Endothelial cell of umbilical vein (primary cell): ENCODE measurements around the gene DSG3. TPM values are rescaled to one million over a fixed set of nuclear protein-coding genes. Genes with fewer than 3 reads are reported as not detected.

Source experiments
- BruUV-seq: library from RNA; stranded (reverse); fragments of 400-500 nt; replicated peaks from 2 replicates; lab custom pipeline; 2021; lab: Mats Ljungman, UMichigan
- CTCF ChIA-PET: fragments of 300-600, 350-600 bp; sonication (Branson Sonifier 250); formaldehyde crosslinking; loops from one replicate; lab custom pipeline; 2021; ENCODE audit warnings: antibody characterized with exemption, inconsistent platforms; lab: Charles Lee
- POLR2A ChIA-PET: fragments of 300-600, 350-600 bp; sonication (Branson Sonifier 250); formaldehyde crosslinking; loops from one replicate; lab custom pipeline; 2021; ENCODE audit warnings: antibody characterized with exemption, inconsistent platforms; lab: Charles Lee
- DNase-seq: peaks from one replicate; pipeline ENCODE4 v3.0.0-alpha.2; 2011; ENCODE audit warnings: low read depth, low spot score
- FAIRE-seq: peaks from 2 replicates; lab custom pipeline; 2011; peaks lifted over from hg19 to GRCh38; lab: Jason Lieb, UNC
- H2AFZ ChIP-seq: 2 replicates; pipeline ENCODE4 v1.6.0; 2012; ENCODE audit warnings: low read depth, low read length, control low read depth, inconsistent platforms
- H3K27ac ChIP-seq: 2 replicates; pipeline ENCODE4 v1.5.1; 2011; ENCODE audit warnings: low read depth, mild to moderate bottlenecking, control low read depth, low read length, moderate library complexity; ENCODE audit not compliant: insufficient read depth
- H3K27me3 ChIP-seq, 2 experiments: 2 replicates each; pipeline versions ENCODE4 v1.6.0 to v1.6.1; 2011; ENCODE audit warnings: low read length in 2 of 2, mixed read lengths in 1 of 2; ENCODE audit not compliant: control insufficient read depth in 2 of 2, insufficient read depth in 2 of 2
- H3K36me3 ChIP-seq, 2 experiments: 2 replicates in 1 of 2; 3 replicates in 1 of 2; pipeline ENCODE4 v1.5.1; 2011; ENCODE audit warnings: low read length in 2 of 2, mild to moderate bottlenecking in 1 of 2, moderate library complexity in 1 of 2; ENCODE audit not compliant: control insufficient read depth in 2 of 2, insufficient read depth in 2 of 2; ENCODE audit errors: extremely low read depth in 1 of 2
- H3K4me1 ChIP-seq: 3 replicates; pipeline ENCODE4 v1.5.1; 2011; ENCODE audit warnings: mild to moderate bottlenecking, low read length; ENCODE audit not compliant: control insufficient read depth, insufficient read depth; ENCODE audit errors: extremely low read depth
- H3K4me2 ChIP-seq: 2 replicates; pipeline ENCODE4 v1.6.1; 2011; ENCODE audit warnings: low read length, control low read depth, mixed read lengths; ENCODE audit not compliant: insufficient read depth
- H3K4me3 ChIP-seq, 3 experiments: fragments of 200-600 bp in 1 of 3; sonication (generic), shearing (Covaris generic) in 1 of 3; replicated peaks in 1 of 3; 2 replicates each; pipeline ENCODE4 v1.5.1; 2011 to 2016; ENCODE audit warnings: control low read depth in 3 of 3, low read length in 3 of 3, mild to moderate bottlenecking in 2 of 3, inconsistent platforms in 1 of 3, low read depth in 1 of 3, moderate library complexity in 1 of 3; ENCODE audit not compliant: insufficient read depth in 1 of 3
- H3K79me2 ChIP-seq: 2 replicates; pipeline ENCODE4 v1.6.0; 2012; ENCODE audit warnings: low read length, inconsistent platforms; ENCODE audit not compliant: control insufficient read depth, insufficient read depth
- H3K9ac ChIP-seq: replicated peaks from 2 replicates; pipeline ENCODE3; 2011; ENCODE audit warnings: low read length, control low read depth; ENCODE audit not compliant: insufficient read depth; ENCODE audit errors: extremely low read depth
- H3K9me1 ChIP-seq: replicated peaks from 3 replicates; pipeline ENCODE4 v1.6.0; 2011; ENCODE audit warnings: mild to moderate bottlenecking, low read length; ENCODE audit not compliant: control insufficient read depth, insufficient read depth; ENCODE audit errors: extremely low read depth
- H3K9me3 ChIP-seq: replicated peaks from 2 replicates; pipeline ENCODE4 v1.5.1; 2012; ENCODE audit warnings: low read length, inconsistent platforms; ENCODE audit not compliant: control insufficient read depth, insufficient read depth
- H4K20me1 ChIP-seq: replicated peaks from 2 replicates; pipeline ENCODE3; 2011; ENCODE audit warnings: mild to moderate bottlenecking, low read length; ENCODE audit not compliant: control insufficient read depth, insufficient read depth; ENCODE audit errors: extremely low read depth
- EZH2 ChIP-seq: IDR thresholded peaks from 2 replicates; pipeline ENCODE4 v1.6.1; 2012; ENCODE audit warnings: borderline replicate concordance, low read depth, mild to moderate bottlenecking, moderate library complexity, low read length, inconsistent platforms; ENCODE audit not compliant: severe bottlenecking
- FOS ChIP-seq: IDR thresholded peaks from 2 replicates; pipeline ENCODE4 v1.6.1; 2011; ENCODE audit warnings: mild to moderate bottlenecking, low read length, moderate library complexity, borderline replicate concordance; ENCODE audit not compliant: insufficient read depth
- GATA2 ChIP-seq: IDR thresholded peaks from 2 replicates; pipeline ENCODE4 v1.7.0; 2011; ENCODE audit warnings: low read depth, mild to moderate bottlenecking, moderate library complexity, mixed read lengths, low read length; ENCODE audit not compliant: insufficient read length, insufficient read depth
- JUN ChIP-seq: IDR thresholded peaks from 2 replicates; pipeline ENCODE4 v1.6.1; 2011; ENCODE audit warnings: borderline replicate concordance, low read depth; ENCODE audit not compliant: insufficient read length, insufficient read depth
- POLR2AphosphoS5 ChIP-seq: IDR thresholded peaks from 2 replicates; pipeline ENCODE4 v1.6.1; 2012; ENCODE audit warnings: low read depth, mild to moderate bottlenecking, control low read depth, low read length, moderate library complexity; ENCODE audit not compliant: insufficient read depth
- dilution Hi-C: fragments of 300-500 bp; cut with MboI; formaldehyde crosslinking; loops from one replicate; pipeline ENCODE4 v1.15.0; 2019; ENCODE audit warnings: low sequenced_read_pairs; ENCODE audit not compliant: extremely low pct_ligation_motif_present
- intact Hi-C: fragments of 100-400 bp; cut with micrococcal nuclease; formaldehyde crosslinking; loops from one replicate; pipeline ENCODE4 v1.10.0; 2022
- polyA plus RNA-seq, 4 experiments: library from polyadenylated mRNA; depleted of rRNA in 3 of 4; stranded (reverse) in 3 of 4; unstranded in 1 of 4; fragments of >200 nt; gene quantifications; 2 replicates each; pipeline versions ENCODE4 v1.2.1 to v1.2.3, GENCODE V29; 2011 to 2012; ENCODE audit warnings: missing spikeins in 1 of 4
- total RNA-seq: library from RNA; stranded (reverse); gene quantifications from 2 replicates; pipeline ENCODE4 v1.2.3, GENCODE V29; 2021
- TF ChIP-seq, protein P1 (sequence below): IDR thresholded peaks from 2 replicates; pipeline ENCODE4 v1.6.1; 2011; ENCODE audit not compliant: insufficient read depth, insufficient read length
- TF ChIP-seq, protein P2 (sequence below), 2 donors: IDR thresholded peaks; 1 replicate in 1 of 2; 2 replicates in 1 of 2; pipeline ENCODE4 v1.5.1; 2011; ENCODE audit warnings: low read length in 2 of 2, mild to moderate bottlenecking in 2 of 2, moderate library complexity in 2 of 2, control low read depth in 1 of 2, inconsistent platforms in 1 of 2, low read depth in 1 of 2; ENCODE audit not compliant: insufficient read depth in 1 of 2; ENCODE audit errors: extremely low read depth in 1 of 2

DSG3 gene
- total and polyA plus RNA-seq, 2 donors (not counting 3 experiments of a cell fraction or from before 2014, with no cell fraction given), result 0.07 TPM; not detected in 1

DNA sequence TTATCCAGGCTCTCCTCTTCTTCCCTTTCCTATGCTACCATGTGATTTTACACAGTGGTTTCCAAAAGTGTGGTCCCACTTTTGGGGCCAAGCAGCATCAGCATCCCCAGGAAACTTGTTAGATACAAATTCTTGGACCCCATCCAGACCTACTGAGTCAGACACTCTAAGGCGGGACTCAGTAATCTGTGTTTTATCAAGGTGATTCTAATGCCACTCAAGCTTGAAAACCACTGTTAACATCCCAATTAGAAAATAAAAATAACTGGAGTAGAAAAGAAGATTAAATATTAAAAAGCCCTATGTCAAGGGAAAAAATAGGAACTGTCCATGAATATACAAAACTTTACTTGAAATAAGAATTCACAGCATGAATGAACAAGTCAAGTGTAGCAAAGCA is 61.2 kb downstream of the DSG3 start:
- Histone ChIP-seq H3K4me1 (no peaks in the 10 kb centered on the region), H4K20me1 (no peaks in the 10 kb centered on the region), H3K9me3 (no peaks in the 10 kb centered on the region), H3K27ac (no peak overlapping the region), H3K36me3 (no peaks in the 10 kb centered on the region), H3K27me3 (no peaks in the 10 kb centered on the region), H2AFZ (no peak overlapping the region), H3K4me2 (no peak overlapping the region), H3K79me2 (no peaks in the 10 kb centered on the region), H3K9me1 (no peaks in the 10 kb centered on the region), H3K4me3 (no peak overlapping the region), H3K9ac (no peak overlapping the region)
- dilution Hi-C loops (no loop called here), intact Hi-C loops (no loop called here)
- no TSS peak for BruUV-seq
- TF ChIP-seq POLR2AphosphoS5 (no peak), EZH2 (no peak), FOS (no peak), GATA2 (no peak), JUN (no peak)
- TF ChIP-seq, protein P1, sequence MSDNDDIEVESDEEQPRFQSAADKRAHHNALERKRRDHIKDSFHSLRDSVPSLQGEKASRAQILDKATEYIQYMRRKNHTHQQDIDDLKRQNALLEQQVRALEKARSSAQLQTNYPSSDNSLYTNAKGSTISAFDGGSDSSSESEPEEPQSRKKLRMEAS, result no peak
- TF ChIP-seq, protein P2, sequence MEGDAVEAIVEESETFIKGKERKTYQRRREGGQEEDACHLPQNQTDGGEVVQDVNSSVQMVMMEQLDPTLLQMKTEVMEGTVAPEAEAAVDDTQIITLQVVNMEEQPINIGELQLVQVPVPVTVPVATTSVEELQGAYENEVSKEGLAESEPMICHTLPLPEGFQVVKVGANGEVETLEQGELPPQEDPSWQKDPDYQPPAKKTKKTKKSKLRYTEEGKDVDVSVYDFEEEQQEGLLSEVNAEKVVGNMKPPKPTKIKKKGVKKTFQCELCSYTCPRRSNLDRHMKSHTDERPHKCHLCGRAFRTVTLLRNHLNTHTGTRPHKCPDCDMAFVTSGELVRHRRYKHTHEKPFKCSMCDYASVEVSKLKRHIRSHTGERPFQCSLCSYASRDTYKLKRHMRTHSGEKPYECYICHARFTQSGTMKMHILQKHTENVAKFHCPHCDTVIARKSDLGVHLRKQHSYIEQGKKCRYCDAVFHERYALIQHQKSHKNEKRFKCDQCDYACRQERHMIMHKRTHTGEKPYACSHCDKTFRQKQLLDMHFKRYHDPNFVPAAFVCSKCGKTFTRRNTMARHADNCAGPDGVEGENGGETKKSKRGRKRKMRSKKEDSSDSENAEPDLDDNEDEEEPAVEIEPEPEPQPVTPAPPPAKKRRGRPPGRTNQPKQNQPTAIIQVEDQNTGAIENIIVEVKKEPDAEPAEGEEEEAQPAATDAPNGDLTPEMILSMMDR (IDR thresholded peaks at IDR 0.05; ENCODE audit: extremely low read depth in 1 of 2, insufficient read depth in 1 of 2, low read depth in 1 of 2, low read length in 2 of 2), result no peak
- CTCF ChIA-PET, result no interaction called here
- POLR2A ChIA-PET, result no interaction called here
- no peak for DNase-seq
- no peak for FAIRE-seq
